Activated CD4-positive, alpha-beta T cell treated with anti-CD3 and anti-CD28 coated beads, Interleukin-2, amount 50 U/mL, for 48 hours (primary cell): ENCODE results near the gene HADHB.
"Not testable (repeated sequence)": the region's sequence is repeated elsewhere in the genome, so short reads cannot be mapped to it uniquely, and the experiment has no call there.

Experiments used
- DNase-seq, 2 experiments: peaks; one replicate each; pipeline ENCODE4 v3.0.0-alpha.2; 2020

HADHB gene

GRCh38 chr2:26298286-26298637, 53.5 kb downstream of the HADHB start:
- no peak for DNase-seq

DNA sequence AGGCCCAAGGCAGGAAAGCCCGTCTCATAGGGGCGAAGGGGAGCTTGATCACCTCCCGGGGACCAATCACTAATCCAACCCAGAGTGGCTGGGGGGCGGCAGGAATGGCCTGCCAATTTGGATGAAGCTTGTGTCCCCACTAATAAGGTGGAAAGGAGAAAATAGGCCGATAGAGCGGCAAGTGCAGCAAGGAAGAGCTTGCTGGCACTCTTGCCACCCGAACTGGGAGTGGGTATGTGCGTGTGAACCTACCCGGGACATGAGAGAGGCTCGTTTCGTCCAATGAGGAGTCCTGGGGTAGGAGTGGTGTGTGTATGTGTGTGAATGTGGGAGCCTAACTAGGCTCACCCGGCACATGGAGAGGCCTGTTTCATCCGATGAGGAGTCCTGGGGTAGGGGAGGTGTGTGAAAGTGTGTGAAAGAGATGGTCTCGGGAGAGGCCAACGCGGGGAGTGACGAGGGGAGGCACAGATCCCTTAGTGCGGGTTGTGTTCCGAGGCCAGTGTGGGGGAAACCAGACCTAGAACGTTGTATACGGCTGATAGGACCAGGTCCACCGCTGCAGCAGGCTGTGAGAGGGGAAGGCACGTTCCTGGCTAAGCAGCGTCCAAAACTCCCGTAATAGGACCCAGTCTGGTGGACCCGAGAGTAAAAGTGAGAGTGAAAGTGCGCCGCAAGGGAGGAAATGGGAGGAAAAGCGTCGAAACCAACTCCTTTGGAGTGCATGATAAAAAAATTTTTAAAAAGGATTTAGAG, 54.1 kb downstream of the HADHB start:
- DNase-seq, result peak; percentile 29 to 40

GRCh38 chr2:26299471-26300101, 54.8 kb downstream of the HADHB start:
- DNase-seq, result peak; percentile 16 to 18

GRCh38 chr2:26300234-26300925, 55.6 kb downstream of the HADHB start:
- peak; percentile 11 to 31 for DNase-seq

DNA sequence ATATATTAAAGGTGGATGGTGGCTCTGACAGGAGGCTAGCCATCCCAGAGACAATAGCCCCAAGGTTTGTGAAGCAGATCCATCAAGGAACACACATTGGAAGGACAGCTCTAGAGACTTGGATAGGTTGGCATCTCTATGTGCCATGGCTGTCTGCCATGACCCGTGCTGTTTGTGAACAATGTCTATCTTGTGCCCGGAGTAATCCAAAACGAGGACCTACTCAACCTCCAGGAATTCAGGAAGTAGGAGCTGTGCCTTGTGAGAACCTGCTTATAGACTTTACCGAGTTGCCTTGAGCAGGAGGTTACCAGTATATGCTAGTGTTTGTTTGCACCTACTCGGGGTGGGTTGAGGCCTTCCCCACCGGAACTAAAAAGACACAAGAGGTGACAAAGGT, 58.1 kb downstream of the HADHB start:
- DNase-seq, result no peak

DNA sequence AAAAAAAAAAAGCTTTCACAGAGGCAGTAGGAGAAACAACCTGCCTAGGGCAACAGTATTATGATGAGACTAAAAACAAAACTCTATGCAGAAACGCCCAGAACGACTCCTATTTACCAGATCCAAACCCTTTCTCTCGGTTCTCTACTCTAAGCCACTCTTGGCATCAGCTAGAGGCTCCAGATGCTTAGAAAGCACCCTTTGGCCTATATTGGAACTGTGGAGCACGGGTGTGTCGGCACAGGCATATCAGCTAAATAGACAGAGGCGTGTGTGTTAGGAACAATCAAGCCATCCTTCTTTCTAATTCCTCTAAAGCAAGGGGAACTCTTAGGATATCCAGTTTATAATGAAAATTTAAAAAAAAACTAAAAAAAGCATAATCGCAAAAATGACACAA, 60.4 kb downstream of the HADHB start:
- not testable (repeated sequence) for DNase-seq

DNA sequence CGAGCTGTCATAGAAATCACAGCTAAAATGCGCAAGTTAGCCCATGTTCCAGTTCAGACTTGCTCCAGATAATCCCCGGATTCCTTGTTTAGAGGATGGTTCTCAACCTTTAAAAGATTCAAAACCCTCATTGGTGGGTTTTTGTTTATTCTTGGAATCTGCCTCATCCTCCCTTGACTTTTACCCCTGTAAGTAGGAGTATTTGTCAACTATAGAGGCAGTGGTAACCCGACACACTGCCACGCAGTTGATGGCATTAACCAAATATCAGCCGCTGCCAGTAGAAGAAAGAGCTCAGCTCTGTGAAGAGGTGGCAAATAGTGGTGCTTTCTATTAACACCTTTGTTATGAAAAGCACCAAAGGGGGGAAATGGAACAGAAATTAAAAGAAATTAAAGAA, 60.8 kb downstream of the HADHB start:
- DNase-seq, result no peak

- no peak for DNase-seq
Measured at GRCh38 chr2:26309921-26310320, 65.2 kb downstream of the HADHB start.

DNA sequence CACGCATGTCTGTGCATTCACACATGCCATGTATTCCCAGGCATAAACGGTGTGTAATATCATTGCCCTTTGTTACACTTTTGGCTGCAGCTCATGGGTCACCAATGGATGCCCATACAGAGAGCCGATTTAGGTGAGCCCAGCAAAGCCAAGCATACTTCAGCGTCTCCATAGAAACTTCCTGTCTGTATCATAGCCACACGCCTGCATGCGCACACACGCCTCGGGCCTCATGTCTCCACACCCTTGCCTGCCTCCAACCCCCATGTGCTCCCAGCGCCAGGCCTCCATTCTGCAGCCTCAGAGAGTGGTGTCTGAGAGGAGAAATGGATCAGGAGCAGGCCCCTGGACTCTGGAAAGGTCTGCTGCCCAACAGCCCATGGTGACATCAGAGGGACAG, 67.7 kb downstream of the HADHB start:
- no peak for DNase-seq

GRCh38 chr2:26313446-26313845, 68.7 kb downstream of the HADHB start:
- no peak for DNase-seq

- DNase-seq, result no peak
Measured at GRCh38 chr2:26314243-26314642, 69.5 kb downstream of the HADHB start.

- DNase-seq, result no peak
Measured at GRCh38 chr2:26316041-26316440, 71.3 kb downstream of the HADHB start.

DNA sequence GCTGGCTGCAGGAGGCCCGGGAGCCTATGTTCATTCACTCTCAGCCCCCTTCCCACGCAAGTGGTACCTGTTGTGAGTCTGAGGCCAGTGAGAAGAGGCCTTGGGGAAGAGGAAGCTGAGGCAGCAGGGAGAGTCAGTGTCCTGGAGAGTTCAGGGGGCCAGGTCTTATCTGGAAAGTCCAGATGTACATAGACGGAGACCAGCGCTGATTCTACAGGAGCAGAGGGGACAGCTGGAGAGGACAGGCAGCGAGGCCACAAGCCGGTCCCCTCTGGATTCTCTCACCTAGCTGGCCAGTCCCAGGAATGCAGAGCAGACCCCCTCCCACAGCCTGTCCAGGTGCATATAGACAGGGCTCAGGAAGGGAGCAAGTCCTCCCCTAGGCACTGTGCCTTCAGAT, 72.1 kb downstream of the HADHB start:
- no peak for DNase-seq

DNA sequence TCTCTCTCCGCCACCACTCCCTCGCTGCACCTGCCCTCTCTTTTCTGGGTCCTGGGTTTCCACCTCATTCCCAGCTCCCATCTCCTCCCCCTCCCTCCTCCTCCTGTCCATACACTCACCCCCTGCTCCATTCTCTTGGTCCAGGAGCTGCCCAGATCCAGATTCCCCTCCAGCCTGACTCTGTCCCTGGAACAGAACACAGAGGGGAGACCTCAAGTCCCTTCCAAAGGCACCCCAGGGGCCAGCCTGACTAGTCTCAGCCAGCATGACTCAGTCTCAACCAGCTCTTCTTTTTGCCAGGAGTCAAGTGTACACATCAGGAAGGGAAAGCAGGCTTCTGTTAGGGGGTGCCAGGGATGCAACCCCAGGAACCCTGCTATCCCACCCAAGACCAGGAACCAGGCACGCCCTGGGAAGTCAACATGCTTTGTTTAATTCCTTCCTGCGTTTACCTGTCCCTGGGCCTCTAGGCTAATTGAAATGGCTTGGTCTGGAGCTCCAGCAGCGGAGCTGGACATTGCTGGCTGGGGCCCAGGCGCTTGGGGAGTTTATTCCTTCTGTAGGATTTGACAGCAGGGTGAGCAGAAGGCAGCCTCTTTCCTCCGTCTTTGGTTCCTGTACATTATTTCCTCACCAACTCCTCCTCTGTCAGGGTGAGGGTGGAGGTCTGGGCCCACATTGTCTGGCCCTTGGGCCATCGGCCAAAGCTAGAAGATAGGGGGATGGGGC, 72.8 kb downstream of the HADHB start:
- no peak for DNase-seq

DNA sequence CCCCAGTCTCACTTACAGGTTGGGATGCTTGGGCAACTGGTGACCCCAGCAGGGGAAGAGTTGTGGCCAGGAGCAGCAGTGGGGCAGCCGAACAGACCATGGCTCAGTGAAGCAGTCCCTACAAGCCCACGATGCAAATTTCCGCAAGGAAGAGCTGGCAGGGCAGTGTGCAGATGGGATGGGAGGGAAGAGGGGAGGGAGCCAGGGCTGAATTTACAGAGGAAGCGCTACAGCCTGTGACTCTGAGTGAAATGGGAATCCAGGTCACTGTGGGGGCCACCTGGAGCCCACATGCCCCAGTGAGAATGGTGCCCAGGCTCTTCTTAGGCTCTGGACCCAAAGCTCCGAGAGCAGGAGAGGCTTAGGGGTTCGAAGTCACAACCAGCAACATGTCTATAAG, 74.2 kb downstream of the HADHB start:
- no peak for DNase-seq

DNA sequence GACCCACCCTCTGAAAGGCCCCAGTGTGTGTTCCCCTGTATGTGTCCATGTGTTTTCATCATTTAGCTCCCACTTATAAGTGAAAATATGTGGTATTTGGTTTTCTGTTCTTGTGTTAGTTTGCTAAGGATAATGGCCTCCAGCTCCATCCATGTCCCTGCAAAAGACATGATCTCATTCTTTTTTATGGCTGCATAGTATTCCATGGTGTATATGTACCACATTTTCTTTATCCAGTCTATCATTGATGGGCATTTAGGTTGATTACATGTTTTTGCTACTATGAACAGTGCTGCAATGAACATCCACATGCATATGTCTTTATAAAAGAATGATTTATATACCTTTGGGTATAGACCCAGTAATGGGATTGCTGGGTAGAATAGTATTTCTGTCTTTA, 79.7 kb downstream of the HADHB start:
- DNase-seq, result not testable (repeated sequence)

DNA sequence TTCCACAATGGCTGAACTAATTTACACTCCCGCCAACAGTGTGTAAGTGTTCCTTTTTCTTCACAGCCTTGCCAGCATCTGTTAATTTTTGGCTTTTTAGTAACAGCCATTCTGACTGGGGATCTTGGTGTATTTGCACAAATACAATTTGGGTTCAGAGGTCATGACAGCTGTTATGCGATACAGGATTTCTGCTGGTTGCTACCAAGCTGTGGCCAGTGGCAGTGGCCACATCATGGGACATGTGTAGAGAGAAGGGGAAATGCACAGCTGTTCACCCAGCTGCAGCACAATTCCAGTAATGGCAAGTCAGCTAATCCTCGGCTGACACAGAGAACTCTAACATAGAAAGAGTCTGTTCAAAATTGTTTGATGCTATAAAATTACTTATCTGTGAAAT, 80.2 kb downstream of the HADHB start:
- no peak for DNase-seq

DNA sequence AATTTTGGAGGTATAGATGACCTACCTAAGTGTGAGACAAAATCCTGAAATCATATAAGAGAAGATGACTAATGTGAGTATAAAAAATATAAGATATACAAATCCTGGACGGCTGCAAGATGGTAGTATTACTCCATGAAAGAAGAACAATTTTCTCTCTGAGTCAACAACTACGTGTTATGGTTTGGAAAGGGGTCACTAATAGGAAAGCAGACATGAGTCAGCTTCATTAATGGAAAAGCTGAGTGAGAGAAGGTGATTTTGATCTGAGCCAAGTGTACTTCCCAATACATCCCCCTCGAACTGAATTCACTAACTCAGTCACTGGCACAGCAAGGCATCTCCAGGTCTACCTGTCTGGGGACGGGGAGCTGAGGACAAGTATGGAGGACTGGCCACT, 81.1 kb downstream of the HADHB start:
- no peak for DNase-seq

DNA sequence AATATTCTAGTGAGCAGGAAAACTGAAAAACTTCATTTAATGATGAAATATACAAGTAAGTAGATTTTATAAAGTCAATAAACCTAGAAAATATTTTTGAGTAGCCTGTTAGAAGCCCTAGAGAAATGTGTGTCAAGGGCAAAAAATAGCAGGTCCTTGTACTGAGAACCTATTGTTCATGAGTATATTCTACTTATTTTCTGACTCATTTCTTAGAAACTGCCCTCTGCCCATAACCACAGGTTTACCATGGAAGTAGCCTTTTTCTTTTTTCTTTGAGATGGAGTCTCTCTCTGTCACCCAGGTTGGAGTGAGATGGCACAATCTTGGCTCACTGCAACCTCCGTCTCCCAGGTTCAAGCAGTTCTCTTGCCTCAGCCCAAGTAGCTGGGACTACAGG, 81.8 kb downstream of the HADHB start:
- no peak for DNase-seq

DNA sequence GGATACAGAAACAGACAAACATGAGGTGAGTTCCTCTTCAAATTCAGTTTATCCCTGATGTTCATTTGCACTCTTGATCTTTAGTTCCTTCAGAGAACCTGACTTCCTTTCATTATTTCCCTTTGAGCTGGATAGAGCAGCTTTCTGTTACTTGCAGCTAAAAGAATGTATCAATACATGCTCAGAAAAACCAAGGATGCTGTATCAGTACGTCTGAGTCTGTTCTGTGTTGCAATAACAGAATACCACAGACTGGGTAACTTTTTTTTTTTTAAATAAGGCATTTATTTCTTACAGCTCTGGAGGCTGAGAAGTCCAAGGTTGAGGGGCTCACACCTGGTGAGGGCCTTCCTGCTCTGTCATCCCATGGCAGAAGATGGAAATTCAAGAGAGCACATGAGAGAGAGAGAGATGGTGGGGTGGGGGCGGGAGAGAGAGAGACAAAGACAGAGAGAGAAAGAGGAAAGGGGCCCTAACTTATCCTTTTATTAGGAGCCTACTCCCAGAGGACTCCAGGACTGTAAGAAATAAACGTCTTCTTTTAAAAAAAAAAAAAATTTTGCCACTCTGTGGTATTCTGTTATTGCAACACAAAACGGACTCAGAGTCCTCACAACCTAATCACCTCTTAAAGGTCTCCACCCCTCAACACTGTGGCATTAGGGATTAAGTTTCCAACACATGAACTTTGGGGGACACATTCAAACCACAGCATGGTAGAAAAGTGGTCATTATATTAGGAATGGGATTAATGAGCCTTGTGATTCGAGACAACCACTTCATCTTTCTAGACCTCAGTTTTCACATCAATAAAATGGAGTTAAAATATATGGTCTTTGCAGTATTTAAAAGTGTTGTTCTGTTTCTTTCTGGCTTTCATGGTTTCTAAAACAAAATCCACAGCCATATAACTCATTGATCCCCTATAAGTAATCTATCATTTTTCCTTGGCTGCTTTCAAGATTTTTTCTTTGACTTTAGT, 82.8 kb downstream of the HADHB start:
- DNase-seq, result no peak

DNA sequence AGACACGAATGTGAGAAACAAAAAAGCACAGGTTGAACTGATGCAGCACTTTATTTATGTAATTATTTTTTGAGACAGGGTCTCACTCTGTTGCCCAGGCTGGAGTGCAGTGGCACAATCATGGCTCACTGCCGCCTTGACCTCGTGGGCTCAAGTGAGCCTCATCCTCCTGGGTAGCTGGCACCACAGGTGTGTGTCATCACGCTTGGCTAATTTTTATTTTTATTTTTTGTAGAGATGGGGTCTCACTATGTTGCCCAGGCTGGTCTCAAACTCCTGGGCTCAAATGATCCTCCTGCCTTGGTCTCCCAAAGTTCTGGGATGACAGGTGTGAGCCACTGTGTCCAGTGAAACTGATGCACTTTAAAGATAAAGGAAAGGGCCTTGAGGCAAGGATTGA, 84.3 kb downstream of the HADHB start:
- DNase-seq, result not testable (repeated sequence)

DNA sequence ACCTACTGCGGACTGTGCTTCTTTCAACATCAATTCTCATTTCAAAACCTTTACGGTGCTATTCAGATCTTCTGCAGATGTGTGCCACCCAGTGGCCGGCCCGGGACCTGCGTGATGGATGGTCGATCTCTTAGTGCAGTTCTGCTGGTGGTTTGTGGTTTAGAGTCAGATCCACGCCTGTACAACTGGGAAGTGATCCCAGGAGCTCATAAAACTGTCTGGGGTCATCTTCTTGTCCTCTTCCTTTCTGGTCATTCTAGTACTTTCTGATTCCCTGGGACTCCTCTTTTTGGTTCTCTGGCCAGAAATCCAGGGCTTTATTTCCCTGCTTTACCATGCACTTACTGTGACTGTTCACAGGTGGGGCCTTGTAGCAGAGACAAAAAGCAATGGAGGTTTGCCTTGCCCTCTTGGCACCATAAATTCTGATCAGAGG, 85.4 kb downstream of the HADHB start:
- peak; percentile 88 to 91 for DNase-seq
